ENCODE data around the gene ATP5PO. TPM values are rescaled to one million over a fixed set of nuclear protein-coding genes. Genes with fewer than 3 reads are reported as not detected.

Gene ATP5PO
- total and polyA plus RNA-seq, 2 of the 8 experiments (the other 6 are each of a cell fraction or from before 2014, with no cell fraction given), result 251 to 267 TPM

DNA sequence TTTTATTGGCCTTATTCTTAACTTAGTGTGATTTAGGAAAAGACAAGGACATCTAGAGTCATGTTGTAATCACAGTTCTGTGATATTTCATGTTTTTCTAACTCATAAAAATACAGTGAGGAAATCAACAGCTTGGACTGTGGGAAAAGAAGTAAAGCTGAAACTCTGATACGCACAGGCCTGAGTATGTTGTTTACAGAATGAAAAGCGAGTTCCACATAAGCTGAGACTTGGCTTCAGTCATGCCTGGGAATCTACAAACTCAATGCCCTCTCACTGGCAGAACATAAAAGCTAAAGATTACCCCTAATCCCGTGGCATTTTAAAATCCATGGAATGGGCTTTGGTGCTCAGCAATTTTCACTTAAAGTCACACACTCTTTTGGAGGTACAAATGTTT is 23.6 kb upstream of the ATP5PO start:
- no peak overlapping the region for H4K8ac ChIP-seq (ENCODE audit: extremely low read depth, insufficient read depth, low read length)

More for the DNA sequence above, 23.6 kb upstream of the ATP5PO start:
- no peak for FAIRE-seq
- Histone ChIP-seq H3K79me2 (ENCODE audit: control insufficient read depth in 1 of 2, insufficient read depth in 2 of 2, low read length in 2 of 2) (no peaks in the 10 kb centered on the region; a peak in 1 of 4 replicates), H3K23ac (ENCODE audit: insufficient read length) (no peak overlapping the region), H3K36me3 (ENCODE audit: control insufficient read depth in 2 of 4, insufficient read depth in 4 of 4, low read length in 3 of 4) (peaks cover 0 to 10% (median 2%) of the 10 kb centered on the region in 4 experiments; a peak in 2 of 8 replicates), H3K9me3 (ENCODE audit: insufficient read depth in 2 of 2, low read depth in 1 of 2, low read length in 1 of 2) (no peaks in the 10 kb centered on the region; a peak in 1 of 4 replicates), H2BK120ac (replicated peaks; ENCODE audit: low read depth, low read length) (no peak overlapping the region), H3K23me2 (ENCODE audit: low read depth, low read length) (no peaks in the 10 kb centered on the region), H2BK15ac (ENCODE audit: low read length) (no peak overlapping the region), H3K4me2 (ENCODE audit: insufficient read depth in 1 of 2, low read depth in 2 of 2, low read length in 2 of 2) (no peak overlapping the region), H2BK5ac (ENCODE audit: low read depth, low read length) (no peak overlapping the region), H3K4me3 (ENCODE audit: extremely low read depth in 1 of 4, insufficient read depth in 2 of 4, low read depth in 3 of 4, low read length in 4 of 4) (no peak overlapping the region), H4K20me1 (replicated peaks in 1 of 2; ENCODE audit: control insufficient read depth in 1 of 2, insufficient read depth in 2 of 2, low read length in 2 of 2) (no peaks in the 10 kb centered on the region), H2BK20ac (ENCODE audit: low read length) (no peak overlapping the region), H3K9ac (replicated peaks in 1 of 4; ENCODE audit: extremely low read depth in 1 of 4, low read depth in 3 of 4, low read length in 3 of 4) (no peak overlapping the region), H3K14ac (ENCODE audit: insufficient read length) (no peak overlapping the region), H3K27me3 (replicated peaks in 1 of 4; ENCODE audit: control insufficient read depth in 3 of 4, extremely low read depth in 1 of 4, insufficient read depth in 3 of 4, low read length in 3 of 4) (no peaks in the 10 kb centered on the region), H2AFZ (ENCODE audit: low read length) (no peak overlapping the region), H4K5ac (ENCODE audit: insufficient read length, low read depth, low read length) (no peak overlapping the region), H3K56ac (replicated peaks; ENCODE audit: insufficient read length, low read depth, low read length) (no peak overlapping the region), H4K91ac (replicated peaks; ENCODE audit: insufficient read length, low read length) (no peak overlapping the region), H2BK12ac (ENCODE audit: low read depth, low read length) (no peak overlapping the region), H2AK5ac (ENCODE audit: low read depth, low read length) (no peak overlapping the region), H3K18ac (ENCODE audit: extremely low read depth, low read length) (no peak overlapping the region), H3K4me1 (replicated peaks in 1 of 4; ENCODE audit: control insufficient read depth in 3 of 4, insufficient read depth in 4 of 4, low read length in 3 of 4) (peaks cover 1 to 7% (median 5%) of the 10 kb centered on the region in 4 experiments; a peak in 2 of 7 replicates), H3K79me1 (ENCODE audit: low read depth, low read length) (peaks cover 7% of the 10 kb centered on the region; the same call in 1 of the 2 replicates), H3K4ac (replicated peaks; ENCODE audit: insufficient read length, low read depth, low read length) (no peak overlapping the region), H3K27ac (ENCODE audit: low read depth, low read length) (no peak overlapping the region)
- CTCF ChIA-PET (ENCODE audit: partially characterized antibody), result interaction anchor here (1.0 kb wide), 1 partner anchor 48 kb away, joined by 3 read pairs; no protein-coding TSS in a partner anchor
- no peak for DNase-seq (ENCODE audit: low read depth in 1 of 2, low spot score in 2 of 2)
- TF ChIP-seq HDAC2 (IDR thresholded peaks at IDR 0.05; ENCODE audit: borderline replicate concordance in 1 of 2, low read depth in 2 of 2, low read length in 2 of 2) (no peak), FOSL1 (IDR thresholded peaks at IDR 0.05; ENCODE audit: insufficient read depth, low read depth, low read length) (no peak), SP4 (IDR thresholded peaks at IDR 0.05; ENCODE audit: low read length) (no peak)
- POLR2A ChIA-PET (ENCODE audit: partially characterized antibody), result interaction anchor here (1.3 to 2.8 kb wide), 2 partner anchors 9 to 20 kb away, joined by 5 to 12 read pairs; no protein-coding TSS in a partner anchor
- WGBS, 2 experiments (ENCODE audit: extremely low coverage in 1 of 2, insufficient coverage in 1 of 2, insufficient read length in 1 of 2, insufficient replicate concordance in 2 of 2, low coverage in 1 of 2, low lambda C conversion rate in 2 of 2, missing lambda C conversion rate in 1 of 2), result 98% methylated on average over 3 of the region's 3 CpGs; no CpG with 5 or more reads in 1 of the 2 experiments
